Activated CD4-positive, CD25-positive, alpha-beta regulatory T cell (primary cell): Measurements from ENCODE around the gene NBAS.
"Not testable (repeated sequence)": the region's sequence is repeated elsewhere in the genome, so short reads cannot be mapped to it uniquely, and the experiment has no call there.

Experiments used
- DNase-seq, 4 experiments: peaks; one replicate each; lab custom pipeline; 2025; lab: John Stamatoyannopoulos, UW

Gene NBAS

DNA sequence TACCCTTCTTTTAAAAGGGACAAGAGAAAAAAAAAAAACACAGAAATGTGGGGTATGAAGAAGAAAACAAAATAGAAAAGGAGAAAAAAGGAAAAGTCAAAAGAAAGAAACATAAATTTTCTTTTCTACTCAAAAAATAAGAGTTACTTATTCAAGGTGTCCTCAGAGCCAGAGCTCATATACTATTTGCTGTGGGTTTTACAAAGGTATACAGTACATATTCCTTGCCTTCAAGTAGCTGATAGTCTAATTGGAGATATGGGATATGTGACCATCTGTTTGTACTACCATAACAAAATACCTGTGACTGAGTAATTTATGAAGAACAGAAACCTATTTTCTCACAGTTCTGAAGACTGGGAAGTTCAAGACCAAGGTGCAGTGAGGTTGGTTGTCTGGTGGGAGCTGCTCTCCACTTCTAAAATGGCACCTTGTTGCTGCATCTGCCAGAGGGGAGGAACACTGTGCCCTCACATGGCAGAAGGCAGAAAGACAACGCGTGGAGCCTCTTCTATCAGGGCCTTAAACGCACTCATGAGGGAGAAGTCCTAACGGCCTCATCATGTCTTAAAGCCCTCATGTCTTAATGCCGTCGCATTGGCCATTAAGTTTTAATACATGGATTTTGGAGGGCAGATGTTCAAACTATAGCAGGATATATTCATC is 33.9 kb downstream of the NBAS start:
- no peak for DNase-seq

DNA sequence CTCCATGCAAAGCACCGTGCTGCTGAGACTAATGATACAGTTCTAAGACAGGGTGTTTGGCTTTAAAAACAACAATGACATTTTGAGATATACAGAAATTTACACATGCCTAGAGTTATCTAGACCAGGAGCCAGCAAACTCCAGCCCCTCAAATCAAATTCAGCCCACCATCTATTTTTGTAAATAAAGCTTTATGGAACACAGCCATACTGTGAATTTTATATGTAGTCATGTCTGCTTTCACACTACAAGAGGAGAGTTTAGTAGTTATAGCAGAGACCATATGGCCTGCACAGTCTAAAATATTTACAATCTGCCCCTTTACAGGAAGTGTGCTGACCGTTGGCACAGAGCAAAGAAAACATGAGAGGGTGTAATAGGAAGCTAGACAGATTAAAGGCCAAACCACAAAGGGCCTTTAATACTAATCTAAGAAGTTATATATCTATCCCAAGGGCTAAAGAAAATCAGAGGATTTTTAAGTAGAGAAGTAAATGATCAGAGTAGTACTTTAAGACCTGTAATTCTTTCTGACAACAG is 39.4 kb downstream of the NBAS start:
- DNase-seq = no peak

DNA sequence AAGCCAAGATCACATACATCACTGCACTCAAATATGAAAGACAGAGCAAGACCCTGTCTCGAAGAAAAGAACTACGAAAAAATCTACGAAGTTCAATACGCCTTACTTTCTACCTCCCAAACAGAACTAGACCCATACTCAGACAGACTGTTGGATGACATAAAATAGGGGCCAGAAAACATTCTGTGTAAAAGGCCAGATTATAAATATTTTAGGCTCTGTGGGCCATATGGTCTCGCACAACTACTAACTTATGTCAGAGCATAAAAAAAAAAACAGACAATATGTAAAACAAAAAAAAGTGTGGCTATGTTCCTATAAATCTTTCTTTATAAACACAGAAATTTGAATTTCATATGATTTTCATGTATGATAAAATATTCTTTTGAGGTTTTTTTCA is 40.8 kb downstream of the NBAS start:
- DNase-seq = no peak

DNA sequence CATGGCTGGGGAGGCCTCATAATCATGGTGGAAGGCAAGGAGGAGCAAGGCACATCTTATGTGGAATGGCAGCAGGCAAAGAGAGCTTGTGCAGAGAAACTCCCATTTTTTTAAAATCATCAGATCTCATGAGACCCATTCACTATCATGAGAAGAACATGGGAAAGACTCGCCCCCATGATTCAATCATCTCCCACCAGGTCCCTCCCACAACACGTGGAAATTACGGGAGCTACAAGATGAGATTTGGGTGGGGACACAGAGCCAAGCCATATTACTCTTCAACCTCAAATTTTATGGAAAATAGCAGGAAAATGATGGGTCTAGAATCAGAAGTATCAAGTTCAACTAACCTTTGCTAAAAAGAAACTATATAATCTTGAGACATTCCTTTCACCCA is 42.4 kb downstream of the NBAS start:
- DNase-seq = not testable (repeated sequence)

DNA sequence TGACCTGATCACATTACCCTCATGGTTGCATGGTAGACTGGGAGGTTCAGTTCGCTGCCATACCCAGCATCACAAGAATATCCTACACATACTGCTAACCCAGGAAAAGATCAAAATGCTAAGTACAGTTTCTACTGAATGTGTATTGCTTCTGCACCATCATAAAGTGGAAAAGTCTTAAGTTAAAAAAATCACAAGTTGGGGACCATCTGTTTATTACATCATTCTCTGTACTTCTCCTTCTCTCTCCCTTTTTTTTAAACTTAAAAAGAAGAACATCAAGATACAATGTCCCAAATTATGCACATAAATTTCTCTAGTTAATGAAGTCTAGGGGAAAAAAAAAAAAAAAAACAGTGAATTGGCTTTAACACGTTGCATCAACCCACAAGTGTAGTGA is 43.3 kb downstream of the NBAS start:
- DNase-seq = no peak

DNA sequence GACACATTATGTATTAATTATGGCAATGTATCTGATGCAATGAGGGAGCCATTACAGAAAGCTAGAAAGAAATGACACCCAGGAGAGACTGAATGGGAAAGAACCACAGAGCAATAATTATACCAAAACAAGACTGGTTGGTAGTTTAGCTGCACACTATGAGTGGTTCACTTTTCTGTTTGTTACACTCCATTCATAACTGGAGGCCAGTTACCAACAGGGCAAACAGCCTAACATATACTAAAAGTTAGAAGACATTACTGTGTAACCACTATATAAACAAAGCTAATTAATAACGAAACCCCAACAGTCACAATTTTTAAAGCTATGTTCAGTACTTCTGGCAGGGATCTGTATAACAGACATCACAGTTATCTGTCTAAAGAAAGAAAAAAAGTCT is 49.4 kb downstream of the NBAS start:
- no peak for DNase-seq

DNA sequence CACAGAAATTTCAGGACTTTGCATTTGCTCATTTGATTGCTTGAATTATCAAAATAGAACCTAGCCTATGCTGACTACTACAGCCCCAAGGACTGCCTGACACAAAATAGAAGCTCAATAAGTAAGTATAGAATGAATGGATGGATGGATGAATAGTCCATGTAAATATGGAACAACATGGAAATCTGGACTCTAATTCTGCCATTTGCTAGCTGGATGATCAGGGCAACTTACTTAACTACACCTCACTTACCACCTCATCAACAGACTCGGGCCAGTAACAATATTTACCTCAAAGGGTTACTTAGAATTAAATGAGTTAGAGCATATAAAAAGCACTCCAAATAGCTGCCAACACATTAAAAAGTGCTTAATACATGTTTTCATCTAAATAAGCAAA is 50.6 kb downstream of the NBAS start:
- no peak for DNase-seq

DNA sequence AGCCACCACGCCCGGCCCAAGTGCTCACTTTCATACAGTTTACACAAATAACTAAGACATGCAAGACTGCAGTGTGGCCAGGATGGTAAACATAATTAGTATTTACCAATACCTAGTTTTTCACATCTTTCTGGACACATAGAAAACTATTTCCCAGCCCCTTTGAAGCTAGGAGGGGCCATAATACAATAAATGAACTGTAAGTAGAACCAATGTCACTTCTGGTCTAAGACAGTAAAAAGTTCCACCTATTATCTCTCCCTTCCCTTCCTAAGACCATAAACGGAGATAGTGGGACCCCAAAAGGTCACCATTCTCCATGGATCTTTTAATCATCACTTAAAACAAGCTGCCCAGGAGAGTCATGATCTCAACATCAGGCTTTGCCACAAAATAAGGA is 51.0 kb downstream of the NBAS start:
- DNase-seq = no peak

DNA sequence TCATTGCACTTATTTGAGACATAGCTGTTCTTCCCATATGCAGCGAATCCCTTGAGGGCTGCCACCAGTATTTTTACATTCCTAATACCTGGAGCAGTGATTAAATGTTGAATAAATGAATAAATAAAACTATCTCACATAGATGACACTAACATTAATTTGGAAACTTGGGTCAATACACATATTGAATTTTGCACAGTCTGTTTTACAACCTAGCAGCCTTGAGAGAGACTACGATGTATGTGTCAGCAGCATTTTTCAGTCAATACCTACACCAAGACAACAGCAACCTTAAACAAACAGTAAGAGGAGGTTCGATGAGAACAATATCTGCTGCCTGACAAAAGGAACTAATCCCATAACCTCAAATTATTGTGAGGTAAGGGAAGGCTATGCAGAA is 53.4 kb downstream of the NBAS start:
- DNase-seq = no peak

DNA sequence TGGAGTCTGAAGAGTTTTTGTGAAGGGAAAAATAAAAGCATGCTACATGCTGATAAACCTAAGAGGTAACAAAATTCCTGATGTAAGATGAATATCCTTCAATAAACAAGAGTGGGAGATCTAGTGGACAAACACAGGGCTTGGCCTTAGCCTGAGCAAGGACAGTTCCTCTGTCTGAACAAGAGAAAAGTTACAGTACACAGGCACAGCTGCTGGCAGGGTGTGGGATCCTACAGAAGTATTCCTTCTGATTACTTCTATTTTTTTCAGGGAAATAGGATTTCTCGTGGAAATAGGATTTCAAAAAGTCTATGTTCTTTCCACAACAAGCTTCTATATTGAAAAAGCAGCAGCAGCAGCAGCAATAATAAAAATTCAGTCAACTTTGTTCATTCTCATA is 54.1 kb downstream of the NBAS start:
- DNase-seq = no peak

DNA sequence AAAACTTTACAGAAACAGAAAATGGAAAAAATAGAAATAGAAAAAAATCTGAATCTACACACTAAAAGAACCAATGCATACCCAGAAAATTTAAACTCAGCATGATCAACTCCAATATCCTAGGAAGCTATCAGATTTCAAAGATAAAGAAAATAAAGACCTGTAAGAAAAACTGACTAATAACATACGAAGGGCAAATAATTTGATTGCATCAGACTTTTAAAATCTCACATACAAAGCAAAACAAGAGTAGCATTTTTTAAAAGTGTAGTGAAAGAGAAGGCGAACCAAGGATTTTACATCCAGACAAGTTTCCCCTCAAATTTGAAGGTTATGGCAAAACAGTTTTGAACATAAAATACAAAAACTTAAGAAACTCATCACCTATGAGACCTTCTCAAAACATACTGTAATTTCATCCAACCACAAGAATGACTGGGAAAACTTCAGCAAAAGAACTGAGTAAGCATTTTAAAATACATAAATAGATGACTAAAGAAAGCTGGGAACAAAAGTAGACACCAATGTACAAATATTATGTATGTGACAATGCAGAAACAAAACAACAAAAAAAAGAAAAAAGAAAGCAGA is 54.8 kb downstream of the NBAS start:
- DNase-seq = no peak

DNA sequence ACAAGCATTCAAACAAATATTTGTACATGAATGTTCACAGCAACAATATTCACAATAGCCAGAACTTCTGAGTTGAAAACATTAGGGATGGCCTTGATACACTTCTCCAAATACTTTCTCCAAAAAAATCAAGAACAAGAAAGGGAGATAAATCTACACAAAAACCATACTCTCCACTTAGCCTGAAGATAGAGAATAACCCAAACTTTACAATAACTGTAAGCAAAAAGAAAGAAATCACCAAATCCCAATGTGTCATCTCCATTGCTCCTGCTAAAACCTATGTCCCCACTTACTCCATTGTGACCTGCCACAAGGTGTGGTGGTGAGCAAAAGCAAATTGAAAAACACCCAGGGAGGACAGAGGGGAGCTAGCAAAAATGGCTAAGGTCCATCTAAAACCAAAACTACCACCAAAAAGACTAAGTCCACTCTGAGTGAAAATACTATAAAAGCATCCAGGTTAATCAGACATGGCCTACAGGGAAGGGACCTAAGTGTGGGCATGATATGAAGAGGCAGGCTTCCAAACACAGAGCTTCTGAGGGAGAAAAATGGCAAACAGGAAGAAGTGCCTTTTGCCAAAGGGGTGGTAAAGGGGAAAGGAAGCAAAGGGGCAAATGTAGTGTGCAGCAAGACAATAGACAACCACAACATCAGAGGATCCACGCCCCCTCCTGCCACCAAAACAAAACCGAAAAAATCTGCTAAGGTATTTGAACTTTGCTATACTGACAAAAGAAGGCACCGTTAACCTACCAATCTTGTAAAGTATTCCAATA is 56.1 kb downstream of the NBAS start:
- no peak for DNase-seq

DNA sequence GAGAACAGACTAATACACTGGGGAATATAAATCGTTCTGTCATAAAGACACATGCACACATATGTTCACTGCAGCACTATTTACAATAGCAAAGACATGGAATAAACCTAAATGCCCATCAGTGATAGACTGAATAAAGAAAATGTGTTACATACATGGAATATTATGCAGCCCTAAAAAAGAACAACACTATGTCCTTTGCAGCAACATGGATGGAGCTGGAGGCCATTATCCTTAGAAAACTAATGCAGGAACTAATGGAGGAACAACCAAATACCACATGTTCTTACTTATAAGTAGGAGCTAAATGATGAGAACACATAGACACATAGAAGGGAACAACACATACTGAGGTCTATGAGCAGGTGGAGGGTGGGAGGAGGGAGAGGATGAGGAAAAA is 61.9 kb downstream of the NBAS start:
- not testable (repeated sequence) for DNase-seq

DNA sequence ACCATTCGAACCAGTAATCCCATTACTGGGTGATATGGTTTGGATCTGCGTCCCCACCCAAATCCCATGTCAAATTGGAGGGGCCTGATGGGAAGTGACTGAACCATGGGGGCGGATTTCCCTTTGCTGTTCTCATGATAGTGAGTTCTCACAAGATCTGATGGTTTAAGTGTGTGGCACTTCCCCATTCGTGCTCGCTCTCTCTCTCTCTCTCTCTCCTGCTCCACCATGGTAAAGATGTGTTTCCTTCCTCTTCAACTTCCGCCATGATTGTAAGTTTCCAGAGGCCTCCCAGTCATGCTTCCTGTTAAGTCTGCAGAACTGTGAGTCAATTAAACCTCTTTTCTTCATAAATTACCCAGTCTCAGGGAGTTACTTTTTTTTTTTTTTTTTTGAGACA is 62.6 kb downstream of the NBAS start:
- DNase-seq = no peak

DNA sequence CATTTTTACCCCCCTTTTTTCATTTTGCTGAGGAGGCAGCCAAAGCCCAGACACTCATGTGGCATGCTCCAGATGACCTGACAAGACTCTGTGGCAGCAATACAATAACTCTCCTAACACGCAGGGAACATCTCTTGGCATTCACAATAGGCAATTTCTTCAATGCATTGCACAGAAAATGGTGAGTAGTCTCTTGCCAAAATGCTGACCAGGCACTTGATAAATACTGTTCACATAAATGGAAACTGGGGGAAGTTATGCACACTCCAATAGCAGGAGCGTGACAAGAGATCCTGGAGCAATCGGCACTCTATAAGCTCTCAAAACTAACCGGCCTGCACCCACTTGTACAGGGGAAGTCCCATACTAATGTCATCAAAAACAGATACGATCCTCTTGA is 66.3 kb downstream of the NBAS start:
- DNase-seq = no peak

DNA sequence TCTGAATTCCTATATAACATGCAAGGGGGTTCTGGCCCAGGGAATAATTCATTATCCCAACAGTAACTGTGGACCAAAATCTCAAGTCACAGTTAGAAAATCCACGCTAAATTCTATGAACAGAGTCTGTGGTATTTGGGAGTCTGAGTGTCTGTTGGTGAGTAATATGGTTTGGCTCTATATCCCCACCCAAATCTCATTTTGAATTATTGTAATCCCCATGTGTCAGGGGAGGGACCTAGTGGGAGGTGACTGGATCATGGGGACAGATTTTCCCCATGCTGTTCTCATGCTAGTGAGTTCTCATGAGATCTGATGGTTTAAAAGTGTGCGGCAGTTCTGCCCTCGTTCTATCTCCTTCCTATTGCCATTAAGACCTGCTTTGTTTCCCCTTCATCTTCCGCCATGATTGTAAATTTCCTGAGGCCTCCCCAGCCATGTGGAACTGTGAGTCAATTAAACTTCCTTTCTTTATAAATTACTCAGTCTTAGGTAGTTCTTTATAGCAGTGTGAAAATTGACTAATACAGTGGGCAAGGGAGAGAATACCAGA is 68.3 kb downstream of the NBAS start:
- no peak for DNase-seq

DNA sequence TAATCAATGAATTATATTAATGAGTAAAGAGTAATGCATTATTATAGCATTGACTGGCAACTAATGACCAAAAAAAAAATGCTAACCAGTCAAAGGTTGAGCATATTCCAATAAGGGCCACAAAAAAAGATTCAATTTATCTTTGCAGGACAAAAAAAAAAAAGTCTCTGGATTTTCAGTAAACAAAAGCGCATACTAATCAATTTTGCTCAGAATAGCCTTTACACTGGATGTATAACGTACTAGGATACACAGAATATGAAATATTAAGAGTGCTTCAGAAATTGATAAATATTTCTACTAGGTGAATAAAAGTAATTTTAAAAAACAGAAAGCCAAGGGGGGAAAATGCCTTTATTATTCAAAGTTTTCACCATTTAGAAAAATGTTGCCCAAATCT is 74.4 kb downstream of the NBAS start:
- no peak for DNase-seq

DNA sequence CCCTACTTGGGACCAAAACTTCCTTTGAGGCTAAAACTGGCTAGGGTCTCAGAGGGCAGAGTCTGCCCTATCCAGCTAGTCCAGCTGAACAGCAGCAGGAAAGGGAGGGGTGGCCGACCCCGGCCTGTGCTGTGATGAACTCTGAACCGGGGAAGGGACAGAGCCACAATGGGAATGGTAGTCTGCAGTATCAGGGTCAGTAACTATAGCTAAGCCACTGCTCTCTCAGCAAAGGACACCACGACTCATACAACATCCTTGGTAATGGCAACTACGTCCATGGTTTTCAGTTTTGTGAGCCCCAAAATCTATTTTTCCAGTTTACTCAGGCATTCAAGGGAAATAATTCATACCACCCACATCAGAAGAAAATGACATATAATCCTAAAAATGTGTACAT is 75.2 kb downstream of the NBAS start:
- DNase-seq = no peak

DNA sequence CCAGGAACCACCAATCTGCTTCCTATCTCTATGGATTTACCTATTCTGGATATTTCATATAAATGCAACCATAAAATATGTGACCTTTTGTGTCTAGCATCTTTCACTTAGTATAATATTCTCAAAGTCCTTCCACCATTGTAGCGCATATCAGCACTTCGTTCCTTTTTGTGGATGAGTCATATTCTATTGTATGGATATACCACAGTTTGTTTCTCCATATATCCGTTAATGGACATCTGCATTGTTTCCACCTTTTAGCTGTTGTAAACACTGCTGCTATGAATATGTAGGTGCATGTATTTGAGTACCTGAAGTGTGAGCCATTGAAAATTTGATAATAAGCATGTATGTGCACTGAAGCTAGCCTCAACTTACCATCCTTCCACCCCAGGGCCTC is 80.1 kb downstream of the NBAS start:
- DNase-seq = no peak

DNA sequence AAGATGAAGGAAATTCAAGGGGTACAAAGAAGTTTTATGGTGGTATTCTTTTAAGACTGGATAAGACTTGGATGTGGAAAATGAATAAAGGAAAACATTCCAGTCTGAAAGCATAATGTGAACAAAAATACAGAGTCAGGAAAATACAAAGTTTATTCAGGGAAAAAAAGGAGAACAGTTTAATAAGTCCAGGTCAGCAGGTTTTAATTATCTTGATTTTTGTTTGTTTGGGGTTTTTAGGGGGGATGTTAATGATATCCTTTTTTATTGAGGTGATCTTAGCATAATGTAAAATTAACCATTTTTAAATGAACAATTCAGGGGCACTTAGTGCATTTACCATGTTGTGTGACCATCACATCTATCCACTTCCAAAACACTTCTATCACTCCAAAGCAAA is 80.6 kb downstream of the NBAS start:
- no peak for DNase-seq

DNA sequence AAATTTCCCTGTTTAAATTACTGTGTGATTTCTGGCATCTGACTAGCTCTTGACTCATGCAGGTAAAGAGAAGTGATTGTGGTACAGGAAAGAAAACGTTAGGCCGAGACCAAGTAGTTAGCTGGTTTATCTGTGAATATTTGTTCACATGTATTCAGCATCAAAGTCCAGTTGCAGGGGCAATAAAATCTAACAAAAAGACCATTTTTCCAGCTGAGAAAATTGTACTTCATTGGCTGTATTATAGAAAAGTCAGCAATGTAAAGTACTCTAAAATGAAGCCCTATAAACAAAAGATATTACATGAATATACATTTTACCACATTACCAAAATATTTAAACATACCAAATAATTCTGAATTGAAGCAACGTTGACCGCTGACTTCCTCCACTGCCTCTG is 88.3 kb downstream of the NBAS start:
- no peak for DNase-seq

DNA sequence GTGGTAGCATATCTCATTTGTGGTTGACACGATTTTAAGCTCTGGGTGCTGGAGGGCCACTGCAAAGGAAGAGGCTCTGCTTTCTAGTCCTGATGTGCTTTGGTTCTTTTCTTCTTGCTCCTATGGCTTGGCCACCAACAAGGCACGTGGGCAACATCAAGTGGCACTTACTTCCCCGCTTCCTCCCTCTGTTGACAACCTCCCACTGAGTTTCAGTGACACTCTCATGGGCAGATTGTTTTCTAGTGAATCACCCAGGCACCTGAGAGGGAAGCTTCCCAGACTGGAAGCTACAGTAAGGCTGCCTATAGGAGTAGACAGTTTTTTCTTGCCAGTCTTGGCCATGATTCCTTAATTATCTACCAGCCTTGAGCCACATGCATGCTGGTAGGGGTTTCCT is 89.0 kb downstream of the NBAS start:
- no peak for DNase-seq

DNA sequence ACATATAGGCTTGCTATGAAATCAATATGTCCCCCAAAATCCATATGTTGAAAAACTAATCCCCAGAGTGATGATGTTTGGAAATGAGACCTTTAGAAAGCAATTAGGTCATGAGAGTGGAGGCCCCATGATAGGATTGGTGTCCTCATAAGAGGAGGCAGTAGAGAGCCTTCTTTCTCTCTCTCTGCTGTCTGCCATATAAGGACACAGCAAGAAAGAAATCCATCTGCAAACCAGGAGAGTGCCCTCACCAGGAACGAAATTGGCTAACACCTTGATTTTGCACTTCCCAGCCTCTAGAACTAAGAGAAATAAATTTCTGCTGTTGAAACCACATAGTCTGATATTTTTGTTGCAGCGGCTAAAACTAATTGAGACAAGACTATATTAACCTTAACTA is 89.5 kb downstream of the NBAS start:
- DNase-seq = no peak
